K562 (cell line): ENCODE results near the gene SHE. TPM values are rescaled to one million over a fixed set of nuclear protein-coding genes. Genes with fewer than 3 reads are reported as not detected.

Source experiments
- ARNT ChIP-seq, 2 experiments: fragments of 450-650 bp; IDR thresholded peaks; 2 replicates each; pipeline ENCODE4 v1.6.1; 2016; ENCODE audit warnings: mild to moderate bottlenecking in 1 of 2
- ATF7 ChIP-seq: fragments of 450-650 bp; IDR thresholded peaks from 2 replicates; pipeline ENCODE4 v1.7.1; 2014; ENCODE audit warnings: mild to moderate bottlenecking, moderate library complexity
- BRCA1 ChIP-seq, 2 experiments: fragments of 450-650 bp in 1 of 2; sonication (generic) in 1 of 2; formaldehyde crosslinking in 1 of 2; IDR thresholded peaks; 2 replicates each; pipeline versions ENCODE4 v1.5.0 to v1.6.1; 2017 to 2020; ENCODE audit warnings: mild to moderate bottlenecking in 1 of 2, missing genetic modification reagents in 1 of 2
- CBFA2T2 ChIP-seq: fragments of 450-650 bp; conservative IDR thresholded peaks from 2 replicates; pipeline ENCODE4 v1.6.1; 2017; ENCODE audit warnings: mild to moderate bottlenecking
- DACH1 ChIP-seq: fragments of 450-650 bp; IDR thresholded peaks from 2 replicates; pipeline ENCODE4 v1.6.1; 2018; ENCODE audit not compliant: partially characterized antibody
- EHMT2 ChIP-seq: fragments of 450-650 bp; IDR thresholded peaks from 2 replicates; pipeline ENCODE4 v1.6.1; 2018; ENCODE audit warnings: antibody characterized with exemption
- FOS ChIP-seq: IDR thresholded peaks from 3 replicates; pipeline ENCODE4 v1.6.1; 2011; ENCODE audit not compliant: insufficient read length; ENCODE audit errors: extremely low read depth
- GABPA ChIP-seq: fragments of 200-800 bp; sonication (Bioruptor generic); conservative IDR thresholded peaks from 2 replicates; pipeline ENCODE4 v1.6.1; 2016; ENCODE audit warnings: low read depth, missing genetic modification characterization, missing compliant biosample characterization
- HDAC2 ChIP-seq: fragments of 450-650 bp; IDR thresholded peaks from 2 replicates; pipeline ENCODE4 v1.6.1; 2016; ENCODE audit warnings: mild to moderate bottlenecking
- NCOR1 ChIP-seq: fragments of 450-650 bp; IDR thresholded peaks from 2 replicates; pipeline ENCODE4 v1.6.1; 2016; ENCODE audit warnings: mild to moderate bottlenecking, moderate library complexity
- SAFB2 ChIP-seq: fragments of 200-400 bp; formaldehyde crosslinking; IDR thresholded peaks from 2 replicates; pipeline ENCODE4 v1.6.1; 2018; ENCODE audit warnings: borderline replicate concordance, low read length, low read depth, moderate library complexity; ENCODE audit not compliant: severe bottlenecking
- SOX6 ChIP-seq: fragments of 450-650 bp; IDR thresholded peaks from 2 replicates; pipeline ENCODE4 v1.6.1; 2014; ENCODE audit warnings: mild to moderate bottlenecking
- TAF9B ChIP-seq: fragments of 450-650 bp; IDR thresholded peaks from 2 replicates; pipeline ENCODE4 v1.6.1; 2018; ENCODE audit warnings: mild to moderate bottlenecking; ENCODE audit not compliant: partially characterized antibody
- TEAD4 ChIP-seq, 2 experiments: sonication (generic) in 1 of 2; formaldehyde crosslinking in 1 of 2; IDR thresholded peaks; 2 replicates each; pipeline versions ENCODE4 v1.6.1 to v1.8.0; 2012 to 2022; ENCODE audit warnings: borderline replicate concordance in 1 of 2, inconsistent platforms in 1 of 2, low read length in 1 of 2, mild to moderate bottlenecking in 1 of 2, missing genetic modification reagents in 1 of 2
- ZNF184 ChIP-seq: sonication (generic); formaldehyde crosslinking; IDR thresholded peaks from 2 replicates; pipeline ENCODE4 v1.5.0; 2020; ENCODE audit warnings: missing genetic modification reagents
- ZNF778 ChIP-seq: fragments of 450-650 bp; formaldehyde crosslinking; IDR thresholded peaks from 2 replicates; pipeline ENCODE4 v1.4.0; 2020; ENCODE audit warnings: mild to moderate bottlenecking, moderate library complexity
- polyA plus RNA-seq, 8 experiments: library from polyadenylated mRNA; depleted of rRNA in 4 of 8; stranded (reverse) in 5 of 8; unstranded in 3 of 8; fragments of >200 nt; fragmentation: Nextera tagmentation in 2 of 8; fragmentation: Illumina TruSeq in 1 of 8; extraction: Ambion mirVana in 2 of 8; extraction: Trizol in 1 of 8; gene quantifications; 2 replicates each; pipeline versions ENCODE4 v1.2.1 to v1.2.3, GENCODE V29; 2011 to 2014; ENCODE audit warnings: inconsistent platforms in 1 of 8, missing spikeins in 1 of 8
- total RNA-seq, 7 experiments: library from RNA; depleted of rRNA in 6 of 7; stranded (reverse); fragments of >200 nt in 6 of 7; fragmentation: Illumina TruSeq in 2 of 7; extraction: Trizol in 2 of 7; gene quantifications; 2 replicates each; pipeline versions ENCODE4 v1.2.1 to v1.2.3, GENCODE V29; 2011 to 2021; ENCODE audit warnings: low replicate concordance in 1 of 7
- TF ChIP-seq, protein P1 (sequence below), 2 experiments: IDR thresholded peaks in 1 of 2; conservative IDR thresholded peaks in 1 of 2; 2 replicates each; pipeline ENCODE4 v1.6.1; 2016; ENCODE audit warnings: low read depth in 2 of 2, mild to moderate bottlenecking in 1 of 2, missing compliant biosample characterization in 1 of 2, missing genetic modification characterization in 1 of 2, moderate library complexity in 1 of 2
- TF ChIP-seq, protein P2 (sequence below): fragments of 450-650 bp; IDR thresholded peaks from 2 replicates; pipeline ENCODE4 v1.6.1; 2016
- TF ChIP-seq, protein P3 (sequence below): fragments of 200-800 bp; sonication (Bioruptor generic); IDR thresholded peaks from 2 replicates; pipeline ENCODE4 v1.6.1; 2017; ENCODE audit warnings: missing genetic modification characterization, missing compliant biosample characterization
- TF ChIP-seq, protein P4 (sequence below): sonication (generic); formaldehyde crosslinking; IDR thresholded peaks from 2 replicates; pipeline ENCODE4 v1.9.0; 2022; ENCODE audit warnings: mild to moderate bottlenecking, missing genetic modification reagents

Gene SHE
- total and polyA plus RNA-seq, 9 of the 15 experiments (the other 6 are each of a cell fraction or from before 2014, with no cell fraction given), result 0.01 to 0.05 TPM; not detected in 7

DNA sequence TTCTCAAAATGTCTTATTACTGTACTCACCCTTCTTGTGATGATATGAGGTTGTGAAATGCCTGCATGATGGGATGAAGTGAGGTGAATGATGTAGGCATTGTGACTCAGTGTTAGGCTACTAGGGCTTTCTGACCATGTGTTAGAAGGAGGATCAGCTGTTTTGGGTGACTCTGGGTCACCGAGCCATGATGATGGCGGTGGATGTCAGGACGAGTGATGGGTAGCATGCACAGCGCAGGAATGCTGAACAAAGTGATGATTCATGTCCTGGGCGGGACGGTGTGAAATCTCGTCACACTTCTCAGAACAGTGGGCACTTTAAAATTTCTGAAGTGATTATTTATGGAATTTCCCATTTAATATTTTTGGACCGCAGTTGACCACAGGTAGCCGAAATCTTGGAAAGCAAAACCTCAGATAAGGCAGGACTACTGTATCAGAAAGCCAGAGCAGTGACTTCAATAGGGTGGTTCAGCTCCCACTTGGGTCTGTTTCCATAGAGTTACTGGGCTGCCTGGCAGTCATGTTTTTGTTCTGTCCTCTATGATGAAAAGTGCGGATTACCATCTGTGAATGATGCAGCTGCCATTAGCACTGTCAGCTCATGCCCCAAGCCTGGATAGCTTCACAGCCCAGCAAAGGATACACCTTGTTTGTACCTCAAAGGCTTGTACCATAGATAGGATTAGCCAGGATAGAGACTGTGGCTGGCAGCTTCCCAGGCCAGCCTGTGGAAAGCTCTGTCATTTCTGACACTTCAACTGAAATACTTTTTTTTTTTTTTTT lies 70.4 kb downstream of the SHE start (continued):
- TF ChIP-seq, protein P1, sequence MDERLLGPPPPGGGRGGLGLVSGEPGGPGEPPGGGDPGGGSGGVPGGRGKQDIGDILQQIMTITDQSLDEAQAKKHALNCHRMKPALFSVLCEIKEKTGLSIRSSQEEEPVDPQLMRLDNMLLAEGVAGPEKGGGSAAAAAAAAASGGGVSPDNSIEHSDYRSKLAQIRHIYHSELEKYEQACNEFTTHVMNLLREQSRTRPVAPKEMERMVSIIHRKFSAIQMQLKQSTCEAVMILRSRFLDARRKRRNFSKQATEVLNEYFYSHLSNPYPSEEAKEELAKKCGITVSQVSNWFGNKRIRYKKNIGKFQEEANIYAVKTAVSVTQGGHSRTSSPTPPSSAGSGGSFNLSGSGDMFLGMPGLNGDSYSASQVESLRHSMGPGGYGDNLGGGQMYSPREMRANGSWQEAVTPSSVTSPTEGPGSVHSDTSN (CRISPR knock-in tag; IDR thresholded peaks at IDR 0.05; ENCODE audit: low read depth), result no peak
- TF ChIP-seq, protein P1 (tag; conservative IDR thresholded peaks at IDR 0.05; ENCODE audit: low read depth), result peak; percentile 81
- TF ChIP-seq GABPA (0 out of 2 replicates have a peak, but pooled peaks have one; percentile 10), EHMT2 (peak; percentile 52; the same call in 1 of the 2 replicates), DACH1 (peak; percentile 99), FOS (peak; percentile 1), CBFA2T2 (0 out of 2 replicates have a peak, but pooled peaks have one; percentile 4), TEAD4 (IDR thresholded peaks at IDR 0.05; ENCODE audit: low read length) (peak; percentile 74), TEAD4 (CRISPR knock-in tag; IDR thresholded peaks at IDR 0.05; ENCODE audit: borderline replicate concordance) (no peak), SOX6 (0 out of 2 replicates have a peak, but pooled peaks have one; percentile 36), BRCA1 (IDR thresholded peaks at IDR 0.05) (no peak), BRCA1 (CRISPR knock-in tag; IDR thresholded peaks at IDR 0.05) (no peak), HDAC2 (peak; percentile 48; the same call in 1 of the 2 replicates), SAFB2 (no peak), ATF7 (peak; percentile 50; the same call in 1 of the 2 replicates), ZNF778 (CRISPR knock-in tag) (no peak), ARNT (IDR thresholded peaks at IDR 0.05) (no peak), TAF9B (peak; percentile 96), NCOR1 (0 out of 2 replicates have a peak, but pooled peaks have one; percentile 38), ZNF184 (CRISPR knock-in tag) (no peak)
- TF ChIP-seq, protein P2, sequence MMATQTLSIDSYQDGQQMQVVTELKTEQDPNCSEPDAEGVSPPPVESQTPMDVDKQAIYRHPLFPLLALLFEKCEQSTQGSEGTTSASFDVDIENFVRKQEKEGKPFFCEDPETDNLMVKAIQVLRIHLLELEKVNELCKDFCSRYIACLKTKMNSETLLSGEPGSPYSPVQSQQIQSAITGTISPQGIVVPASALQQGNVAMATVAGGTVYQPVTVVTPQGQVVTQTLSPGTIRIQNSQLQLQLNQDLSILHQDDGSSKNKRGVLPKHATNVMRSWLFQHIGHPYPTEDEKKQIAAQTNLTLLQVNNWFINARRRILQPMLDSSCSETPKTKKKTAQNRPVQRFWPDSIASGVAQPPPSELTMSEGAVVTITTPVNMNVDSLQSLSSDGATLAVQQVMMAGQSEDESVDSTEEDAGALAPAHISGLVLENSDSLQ, result peak; percentile 82
- TF ChIP-seq, protein P3, sequence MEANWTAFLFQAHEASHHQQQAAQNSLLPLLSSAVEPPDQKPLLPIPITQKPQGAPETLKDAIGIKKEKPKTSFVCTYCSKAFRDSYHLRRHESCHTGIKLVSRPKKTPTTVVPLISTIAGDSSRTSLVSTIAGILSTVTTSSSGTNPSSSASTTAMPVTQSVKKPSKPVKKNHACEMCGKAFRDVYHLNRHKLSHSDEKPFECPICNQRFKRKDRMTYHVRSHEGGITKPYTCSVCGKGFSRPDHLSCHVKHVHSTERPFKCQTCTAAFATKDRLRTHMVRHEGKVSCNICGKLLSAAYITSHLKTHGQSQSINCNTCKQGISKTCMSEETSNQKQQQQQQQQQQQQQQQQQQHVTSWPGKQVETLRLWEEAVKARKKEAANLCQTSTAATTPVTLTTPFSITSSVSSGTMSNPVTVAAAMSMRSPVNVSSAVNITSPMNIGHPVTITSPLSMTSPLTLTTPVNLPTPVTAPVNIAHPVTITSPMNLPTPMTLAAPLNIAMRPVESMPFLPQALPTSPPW (CRISPR knock-in tag), result no peak
- TF ChIP-seq, protein P4, sequence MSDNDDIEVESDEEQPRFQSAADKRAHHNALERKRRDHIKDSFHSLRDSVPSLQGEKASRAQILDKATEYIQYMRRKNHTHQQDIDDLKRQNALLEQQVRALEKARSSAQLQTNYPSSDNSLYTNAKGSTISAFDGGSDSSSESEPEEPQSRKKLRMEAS (CRISPR knock-in tag), result peak; percentile 45; the same call in 1 of the 2 replicates
